ENCODE results near the gene RRP1. TPM values are rescaled to one million over a fixed set of nuclear protein-coding genes. Genes with fewer than 3 reads are reported as not detected.

RRP1 gene
- total RNA-seq, 4 donors from 2014 or later, result 9.1 to 18.9 (median 16.3) TPM

- DNase-seq (ENCODE audit: extremely low spot score), result no peak
- WGBS, result 71% methylated on average over 23 of the region's 28 CpGs
- Histone ChIP-seq H3K9me3 (peaks cover 0 to 7% (median 3%) of the 10 kb centered on the region in 4 donors), H3K4me3 (no peak overlapping the region), H3K27ac (replicated peaks in 1 of 4) (no peak overlapping the region), H3K36me3 (no peaks in the 10 kb centered on the region), H3K4me1 (peaks cover 4 to 22% (median 18%) of the 10 kb centered on the region in 4 donors), H3K27me3 (peaks cover 0 to 18% (median 0%) of the 10 kb centered on the region in 4 donors)
- intact Hi-C loops (cut with DNase I), result no loop called here
- TF ChIP-seq POLR2A (IDR thresholded peaks at IDR 0.05; ENCODE audit: low read depth) (no peak), POLR2AphosphoS5 (IDR thresholded peaks at IDR 0.05) (no peak), EP300 (IDR thresholded peaks at IDR 0.05) (no peak), CTCF (IDR thresholded peaks at IDR 0.05) (no peak)
These were observed 25.1 kb downstream of the RRP1 start for GRCh38 chr21:43814215-43815106.

- intact Hi-C loops (cut with DNase I), result no loop called here
These were observed 25.8 kb downstream of the RRP1 start for GRCh38 chr21:43815107-43815613.

GRCh38 chr21:43815991-43816390 lies 26.6 kb downstream of the RRP1 start:
- intact Hi-C loops (cut with DNase I), result no loop called here
- Histone ChIP-seq H3K4me3 (no peak overlapping the region), H3K27ac (replicated peaks in 1 of 4) (no peak overlapping the region), H3K4me1 (peaks cover 2 to 16% (median 11%) of the 10 kb centered on the region in 4 donors), H3K27me3 (peaks cover 0 to 18% (median 0%) of the 10 kb centered on the region in 4 donors), H3K36me3 (no peaks in the 10 kb centered on the region), H3K9me3 (peaks cover 0 to 7% (median 3%) of the 10 kb centered on the region in 4 donors)
- no peak for TF ChIP-seq POLR2A (IDR thresholded peaks at IDR 0.05; ENCODE audit: low read depth)
- no peak for TF ChIP-seq CTCF (IDR thresholded peaks at IDR 0.05)
- TF ChIP-seq EP300 (IDR thresholded peaks at IDR 0.05), result no peak
- no peak for TF ChIP-seq POLR2AphosphoS5 (IDR thresholded peaks at IDR 0.05)
- no peak for DNase-seq (ENCODE audit: extremely low spot score)
- 85% methylated on average over 12 of the region's 15 CpGs for WGBS

More at GRCh38 chr21:43815107-43815613, 25.8 kb downstream of the RRP1 start:
- peaks cover 0 to 18% (median 0%) of the 10 kb centered on the region in 4 donors for H3K27me3 ChIP-seq
- H3K36me3 ChIP-seq, result no peaks in the 10 kb centered on the region
- TF ChIP-seq EP300 (IDR thresholded peaks at IDR 0.05) (no peak), CTCF (IDR thresholded peaks at IDR 0.05) (no peak), POLR2AphosphoS5 (IDR thresholded peaks at IDR 0.05) (no peak), POLR2A (IDR thresholded peaks at IDR 0.05; ENCODE audit: low read depth) (no peak)
- H3K4me1 ChIP-seq, result peaks cover 4 to 22% (median 18%) of the 10 kb centered on the region in 4 donors
- peaks cover 0 to 7% (median 3%) of the 10 kb centered on the region in 4 donors for H3K9me3 ChIP-seq
- DNase-seq (ENCODE audit: extremely low spot score), result no peak
- WGBS, result 46% methylated on average over 9 of the region's 27 CpGs
- no peak overlapping the region for H3K27ac ChIP-seq (replicated peaks in 1 of 4)
- H3K4me3 ChIP-seq, result no peak overlapping the region

GRCh38 chr21:43816611-43817071 lies 27.3 kb downstream of the RRP1 start:
- Histone ChIP-seq H3K4me3 (no peak overlapping the region), H3K36me3 (no peaks in the 10 kb centered on the region), H3K4me1 (peaks cover 0 to 10% (median 4%) of the 10 kb centered on the region in 4 donors), H3K27me3 (peaks cover 0 to 18% (median 0%) of the 10 kb centered on the region in 4 donors), H3K9me3 (peaks cover 0 to 7% (median 3%) of the 10 kb centered on the region in 4 donors), H3K27ac (replicated peaks in 1 of 4) (no peak overlapping the region)
- DNase-seq (ENCODE audit: extremely low spot score), result no peak
- intact Hi-C loops (cut with DNase I), result no loop called here
- TF ChIP-seq POLR2AphosphoS5 (IDR thresholded peaks at IDR 0.05) (no peak), POLR2A (IDR thresholded peaks at IDR 0.05; ENCODE audit: low read depth) (no peak), EP300 (IDR thresholded peaks at IDR 0.05) (no peak), CTCF (IDR thresholded peaks at IDR 0.05) (no peak)
- WGBS, result 84% methylated on average over 7 of the region's 14 CpGs

Data from esophagus muscularis mucosa (tissue), 4 donors.